Small intestine (tissue), 7 donors: Measurements from ENCODE around the gene SCPEP1. TPM values are rescaled to one million over a fixed set of nuclear protein-coding genes. Genes with fewer than 3 reads are reported as not detected.
"Not testable (repeated sequence)": the region's sequence is repeated elsewhere in the genome, so short reads cannot be mapped to it uniquely, and the experiment has no call there.

Source experiments
- DNase-seq, 2 donors: peaks; one replicate each; pipeline versions ENCODE4 v3.0.0 to v3.0.0-alpha.2; 2013
- FAIRE-seq: peaks from 2 replicates; lab custom pipeline; 2012; peaks lifted over from hg19 to GRCh38; lab: Jason Lieb, UNC
- H3K27ac ChIP-seq, 3 donors: one replicate each; pipeline ENCODE4 v1.5.1; 2013; ENCODE audit warnings: low read length in 2 of 3, mild to moderate bottlenecking in 2 of 3, control low read depth in 1 of 3, inconsistent platforms in 1 of 3, low read depth in 1 of 3, moderate library complexity in 1 of 3
- H3K27me3 ChIP-seq, 3 donors: one replicate each; pipeline ENCODE4 v1.6.1; 2013; ENCODE audit warnings: low read length in 3 of 3, inconsistent platforms in 1 of 3; ENCODE audit not compliant: control insufficient read depth in 3 of 3, insufficient read depth in 3 of 3
- H3K36me3 ChIP-seq, 3 donors: one replicate each; pipeline ENCODE4 v1.6.1; 2013; ENCODE audit warnings: low read length in 3 of 3, inconsistent platforms in 1 of 3, low read depth in 1 of 3, mild to moderate bottlenecking in 1 of 3, moderate library complexity in 1 of 3; ENCODE audit not compliant: control insufficient read depth in 3 of 3, insufficient read depth in 2 of 3
- H3K4me1 ChIP-seq, 3 donors: one replicate each; pipeline ENCODE4 v1.6.1; 2013; ENCODE audit warnings: low read length in 2 of 3, inconsistent platforms in 1 of 3, low read depth in 1 of 3, mild to moderate bottlenecking in 1 of 3, moderate library complexity in 1 of 3; ENCODE audit not compliant: control insufficient read depth in 3 of 3, insufficient read depth in 2 of 3
- H3K4me3 ChIP-seq, 3 donors: one replicate each; pipeline ENCODE4 v1.5.1; 2013; ENCODE audit warnings: low read length in 3 of 3, control low read depth in 1 of 3, inconsistent platforms in 1 of 3, low read depth in 1 of 3, mild to moderate bottlenecking in 1 of 3, moderate library complexity in 1 of 3
- H3K9me3 ChIP-seq, 2 donors: one replicate each; pipeline ENCODE4 v1.6.1; 2013; ENCODE audit warnings: low read depth in 1 of 2, low read length in 1 of 2; ENCODE audit not compliant: control insufficient read depth in 2 of 2, insufficient read depth in 1 of 2
- WGBS, 3 donors: extraction: QIAGEN DNeasy Blood & Tissue Kit; methylation state at CpG; one replicate each; pipeline ENCODE4 v1.1.7; 2013; 5-methylcytosine and 5-hydroxymethylcytosine counted together
- polyA plus RNA-seq, 4 donors: library from polyadenylated mRNA; stranded (reverse) in 3 of 4; unstranded in 1 of 4; fragments of 200-250 nt in 3 of 4; fragments of 120-200 nt in 1 of 4; gene quantifications; one replicate each; pipeline versions ENCODE4 v1.2.1 to v1.2.3, GENCODE V29; 2013
- donor health status: healthy with polysubstance abuse.
- donor health status: control.
- donor health status: control.
- donor health status: Bipolar disorder and iron deficiency.
- donor health status: healthy.

The SCPEP1 gene
- polyA plus RNA-seq, 4 donors: 16.8 to 380 (median 38.2) TPM

DNA sequence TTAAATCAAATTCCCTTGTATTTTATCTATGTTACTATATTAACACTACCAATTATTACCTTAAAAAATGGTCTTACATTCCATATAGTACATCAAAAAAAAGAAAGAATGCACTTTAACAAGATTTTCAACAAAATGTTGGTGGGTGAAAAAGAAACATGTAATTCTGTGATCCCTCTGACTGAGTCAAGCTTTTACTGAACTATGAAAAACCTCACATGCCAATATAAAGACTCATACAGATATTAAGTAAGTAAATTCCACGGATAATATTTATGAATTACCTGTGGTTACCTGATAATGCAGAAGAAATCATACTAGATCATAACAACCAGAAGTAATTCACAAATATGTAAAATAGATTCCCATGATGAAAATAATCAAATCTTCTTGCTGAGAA is 29.4 kb upstream of the SCPEP1 start:
- H3K27ac ChIP-seq: no peak overlapping the region
- no peak for FAIRE-seq
- no peaks in the 10 kb centered on the region for H3K4me1 ChIP-seq
- DNase-seq: no peak
- 90 to 96% (median 90%) methylated on average over 1 of the region's 1 CpG for WGBS, 3 donors
- H3K4me3 ChIP-seq: no peak overlapping the region
- H3K27me3 ChIP-seq: no peaks in the 10 kb centered on the region
- H3K9me3 ChIP-seq: no peaks in the 10 kb centered on the region
- H3K36me3 ChIP-seq: peaks cover 8 to 40% (median 13%) of the 10 kb centered on the region in 3 donors

DNA sequence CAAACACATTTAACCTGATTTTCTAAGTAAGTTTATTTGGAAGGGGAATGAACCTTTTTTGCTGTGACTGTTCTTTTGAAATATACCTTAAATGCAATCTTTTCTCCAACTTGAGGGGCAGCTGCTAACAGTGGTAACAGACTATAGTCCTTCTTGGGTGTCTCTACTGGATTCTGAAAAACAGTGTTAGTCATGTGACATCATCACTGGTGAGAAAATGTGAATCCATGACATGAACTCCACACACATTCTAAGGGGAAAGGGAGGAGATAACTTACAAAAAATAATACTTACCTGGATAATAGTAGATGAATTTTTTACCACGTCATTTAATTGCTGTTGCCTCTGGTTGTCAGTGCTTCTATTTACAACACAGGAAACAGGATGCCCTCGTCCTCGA is 28.3 kb upstream of the SCPEP1 start:
- H3K4me3 ChIP-seq: no peak overlapping the region
- no peaks in the 10 kb centered on the region for H3K4me1 ChIP-seq
- no peak for FAIRE-seq
- peaks cover 7 to 32% (median 13%) of the 10 kb centered on the region in 3 donors for H3K36me3 ChIP-seq
- WGBS, 3 donors: 62 to 86% (median 79%) methylated on average over 3 of the region's 3 CpGs
- H3K27ac ChIP-seq: no peak overlapping the region
- no peaks in the 10 kb centered on the region for H3K27me3 ChIP-seq
- DNase-seq: no peak
- H3K9me3 ChIP-seq: no peaks in the 10 kb centered on the region

DNA sequence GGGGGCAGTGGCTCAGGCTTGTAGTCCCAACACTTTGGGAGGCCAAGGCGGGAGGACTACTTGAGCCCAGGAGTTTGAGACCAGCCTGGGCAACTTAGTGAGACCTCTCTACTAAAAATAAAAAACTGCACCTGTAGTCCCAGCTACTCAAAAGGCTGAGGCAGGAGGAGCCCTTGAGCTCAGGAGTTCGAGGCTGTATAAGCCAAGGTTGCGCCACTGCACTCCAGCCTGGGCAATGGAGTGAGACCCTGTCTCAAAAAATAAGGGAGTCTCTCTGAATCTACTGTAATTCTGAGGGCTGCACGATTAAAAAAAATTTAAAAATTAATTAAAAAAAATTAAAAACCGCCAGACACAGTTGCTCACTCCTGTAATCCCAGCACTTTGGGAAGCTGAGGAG is 20.9 kb upstream of the SCPEP1 start:
- DNase-seq (no peak), FAIRE-seq (no peak)
- H3K27ac ChIP-seq: no peak overlapping the region
- H3K9me3 ChIP-seq: no peaks in the 10 kb centered on the region
- WGBS, 3 donors: 97 to 98% (median 97%) methylated on average over 5 of the region's 5 CpGs
- no peak overlapping the region for H3K4me3 ChIP-seq
- H3K4me1 ChIP-seq: peaks cover 0 to 4% (median 2%) of the 10 kb centered on the region in 3 donors
- no peaks in the 10 kb centered on the region for H3K27me3 ChIP-seq
- H3K36me3 ChIP-seq: peaks cover 0 to 20% (median 0%) of the 10 kb centered on the region in 3 donors

DNA sequence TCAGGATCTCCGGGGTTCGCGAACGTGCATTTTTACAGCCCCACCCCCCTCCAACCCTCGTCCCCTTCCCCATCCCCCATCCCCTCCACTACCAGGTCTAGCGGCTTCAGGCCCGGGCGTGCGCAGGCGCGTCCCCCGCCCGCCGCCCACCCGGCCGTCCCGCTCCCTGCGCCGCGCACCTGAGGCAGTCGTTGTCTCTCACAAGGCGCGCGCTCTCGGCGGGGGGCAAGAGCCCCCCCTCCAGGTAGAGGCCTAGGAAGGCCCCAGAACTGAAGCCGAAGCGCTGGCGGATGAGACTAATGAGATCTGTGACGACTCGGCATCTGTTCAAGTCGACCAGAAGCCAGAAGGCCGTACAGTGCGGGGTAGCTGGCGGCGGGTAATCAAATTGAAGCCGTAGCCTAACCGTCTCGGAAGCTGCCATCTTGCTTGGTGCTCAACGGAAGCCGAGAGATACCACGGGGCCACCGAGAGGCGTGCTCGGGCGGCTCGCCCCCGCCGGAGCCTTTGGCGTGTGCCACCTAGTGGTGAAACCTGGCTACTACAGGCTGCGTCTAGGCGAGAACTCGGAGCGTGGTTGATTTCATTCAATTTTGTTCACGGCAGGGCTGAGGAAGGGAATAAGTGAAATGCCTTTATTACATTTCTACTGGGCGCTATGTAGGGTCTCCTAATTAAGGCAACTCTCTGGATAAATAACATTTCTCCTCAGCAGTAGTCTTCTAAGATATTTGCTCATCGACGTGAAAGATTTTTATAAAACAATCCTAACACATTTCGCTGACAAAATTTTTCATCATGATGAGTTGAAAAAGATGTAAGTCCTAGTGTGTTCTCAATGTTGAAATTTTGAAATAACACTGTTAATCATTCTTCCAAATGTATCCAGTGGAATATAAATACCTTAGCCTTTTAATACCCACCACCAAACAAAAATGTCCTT is 17.1 kb upstream of the SCPEP1 start, which contains the start of gene COIL:
COIL (minus strand) TSS at position 455 of the 943 bp plus-strand sequence; CDS start at position 424, 31 bp downstream.
- Histone ChIP-seq H3K36me3 (peaks cover 0 to 14% (median 0%) of the 10 kb centered on the region in 3 donors), H3K27me3 (no peaks in the 10 kb centered on the region), H3K4me3 (peak within 1 kb of the TSS; percentile 93 to 100 (median 98)), H3K4me1 (peaks cover 0 to 10% (median 2%) of the 10 kb centered on the region in 3 donors), H3K9me3 (no peaks in the 10 kb centered on the region), H3K27ac (peak within 1 kb of the TSS; percentile 89 to 96 (median 91))
- 4% methylated on average over 59 of the region's 59 CpGs for WGBS, 3 donors
- DNase-seq: peak; percentile 90 to 96
- no peak for FAIRE-seq

DNA sequence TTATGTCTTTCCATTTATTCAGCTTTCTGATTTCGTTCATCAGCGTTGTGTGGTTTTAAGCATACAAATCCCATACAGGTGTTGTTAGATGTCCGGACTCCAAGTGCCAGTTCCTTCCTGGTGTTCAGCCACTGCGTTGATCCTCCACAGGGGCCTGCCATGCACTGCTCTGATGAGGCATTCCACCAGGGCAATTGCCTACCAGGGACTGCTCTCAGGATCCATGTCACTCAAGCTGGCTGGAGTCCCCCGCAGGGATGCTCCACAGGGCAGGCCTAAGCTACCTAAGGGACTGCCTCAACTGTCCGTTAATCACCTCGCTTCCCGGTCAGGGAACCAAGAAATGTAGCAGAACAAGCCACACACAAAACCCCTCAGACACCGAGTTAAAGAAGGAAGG is 12.7 kb upstream of the SCPEP1 start:
- not testable (repeated sequence) for DNase-seq, FAIRE-seq
- 83 to 86% (median 85%) methylated on average over 9 of the region's 9 CpGs for WGBS, 3 donors

DNA sequence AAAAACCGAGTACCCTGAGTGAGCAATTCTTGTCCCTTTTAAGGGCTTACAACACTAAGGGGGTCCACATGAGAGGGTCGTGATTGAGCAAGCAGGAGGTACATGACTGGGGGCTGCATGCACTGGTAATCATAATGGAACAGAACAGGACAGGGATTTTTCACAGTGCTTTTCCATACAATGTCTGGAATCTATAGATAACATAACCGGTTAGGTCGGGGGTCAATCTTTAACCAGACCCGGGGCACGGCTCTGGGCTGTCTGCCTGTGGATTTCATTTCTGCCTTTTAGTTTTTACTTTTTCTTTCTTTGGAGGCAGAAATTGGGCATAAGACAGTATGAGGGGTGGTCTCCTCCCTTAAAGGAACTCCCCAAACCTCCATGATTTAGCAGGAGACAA is 12.2 kb upstream of the SCPEP1 start:
- Histone ChIP-seq H3K4me1 (peaks cover 0 to 12% (median 0%) of the 10 kb centered on the region in 3 donors), H3K27ac (peak overlapping the region in 1 of 3 donors; percentile 38)
- WGBS, 3 donors: 33 to 68% (median 43%) methylated on average over 6 of the region's 6 CpGs
- not testable (repeated sequence) for H3K9me3 ChIP-seq, H3K4me3 ChIP-seq, H3K27me3 ChIP-seq, H3K36me3 ChIP-seq, FAIRE-seq
- peak in 1 of 2 donors; percentile 56 for DNase-seq

More for the DNA sequence above, 12.7 kb upstream of the SCPEP1 start:
- not testable (repeated sequence) for H3K4me3 ChIP-seq, H3K9me3 ChIP-seq, H3K27me3 ChIP-seq, H3K36me3 ChIP-seq
- Histone ChIP-seq H3K27ac (peak overlapping the region in 1 of 3 donors; percentile 38), H3K4me1 (peaks cover 0 to 12% (median 0%) of the 10 kb centered on the region in 3 donors)

DNA sequence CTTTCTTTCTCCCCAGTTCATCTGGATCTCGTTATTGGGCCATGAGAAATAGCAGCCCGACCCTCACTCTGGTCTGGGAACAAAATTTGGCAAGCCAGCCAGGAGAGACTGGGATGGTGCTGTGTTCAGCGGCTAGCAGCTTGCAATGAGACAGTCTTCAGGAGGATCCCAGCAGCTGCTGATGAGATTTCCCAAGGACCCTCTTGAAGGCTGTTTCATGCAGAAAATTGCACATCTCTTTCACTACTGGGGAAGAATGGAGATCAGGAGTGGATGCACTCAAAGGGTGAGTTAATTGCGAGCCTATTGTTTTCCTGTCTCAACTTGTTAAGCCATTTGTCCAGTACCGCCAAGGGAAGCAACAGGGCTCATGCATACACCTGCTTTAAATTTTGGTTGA is 11.6 kb upstream of the SCPEP1 start:
- no peak for FAIRE-seq
- no peak for DNase-seq
- Histone ChIP-seq H3K9me3 (peaks cover 0 to 4% of the 10 kb centered on the region in 2 donors), H3K36me3 (no peaks in the 10 kb centered on the region), H3K4me1 (peaks cover 0 to 12% (median 0%) of the 10 kb centered on the region in 3 donors), H3K4me3 (no peak overlapping the region), H3K27ac (peak overlapping the region in 1 of 3 donors; percentile 8), H3K27me3 (no peaks in the 10 kb centered on the region)
- 68 to 72% (median 69%) methylated on average over 5 of the region's 5 CpGs for WGBS, 3 donors

DNA sequence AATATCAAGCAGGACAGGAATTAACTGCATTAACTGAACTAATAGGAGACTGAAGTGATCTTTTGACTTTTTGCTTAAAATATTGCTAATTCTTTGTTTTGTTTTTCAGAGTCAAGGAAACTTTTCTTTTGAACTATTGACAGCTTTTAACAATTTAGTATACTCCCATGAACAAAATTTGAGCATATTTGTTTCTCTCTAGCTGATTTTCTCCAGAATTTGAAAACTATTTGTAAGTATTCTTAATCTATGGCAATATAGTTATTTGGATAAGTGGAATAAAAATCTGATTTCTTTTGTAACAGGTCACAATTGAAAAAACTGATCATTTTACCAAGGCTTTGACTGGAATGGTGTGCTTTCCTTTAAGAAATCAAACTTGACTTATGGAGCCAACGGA is 7.0 kb upstream of the SCPEP1 start:
- DNase-seq (no peak), FAIRE-seq (no peak)
- H3K4me3 ChIP-seq: no peak overlapping the region
- H3K27ac ChIP-seq: no peak overlapping the region
- H3K36me3 ChIP-seq: no peaks in the 10 kb centered on the region
- H3K4me1 ChIP-seq: peaks cover 0 to 15% (median 0%) of the 10 kb centered on the region in 3 donors
- WGBS, 3 donors: 90 to 96% (median 94%) methylated on average over 1 of the region's 1 CpG
- no peaks in the 10 kb centered on the region for H3K27me3 ChIP-seq
- H3K9me3 ChIP-seq: peaks cover 0 to 4% of the 10 kb centered on the region in 2 donors
